Stomach (tissue), 9 donors: ENCODE data around the gene HSD11B1L. TPM values are rescaled to one million over a fixed set of nuclear protein-coding genes. Genes with fewer than 3 reads are reported as not detected.

Source experiments
- DNase-seq, 2 donors: peaks; one replicate each; pipeline versions ENCODE4 v3.0.0 to v3.0.0-alpha.2; 2013 to 2019
- H3K27ac ChIP-seq, 5 donors: fragments of 200-600 bp in 4 of 5; sonication (generic) in 4 of 5; one replicate each; pipeline ENCODE4 v1.5.1; 2013 to 2019; ENCODE audit warnings: mild to moderate bottlenecking in 1 of 5, moderate library complexity in 1 of 5
- H3K27me3 ChIP-seq, 3 donors: fragments of 200-600 bp; sonication (generic); one replicate each; pipeline ENCODE4 v1.5.1; 2017 to 2019; ENCODE audit warnings: mixed run types in 1 of 3
- H3K36me3 ChIP-seq, 4 donors: fragments of 200-600 bp; sonication (generic); 1 replicate in 3 of 4; 2 replicates in 1 of 4; pipeline ENCODE4 v1.5.1; 2016 to 2019
- H3K4me1 ChIP-seq, 4 donors: fragments of 200-600 bp; sonication (generic); one replicate each; pipeline ENCODE4 v1.5.1; 2016 to 2019
- H3K4me3 ChIP-seq, 4 donors: fragments of 200-600 bp; sonication (generic) in 3 of 4; one replicate each; pipeline ENCODE4 v1.5.1; 2016 to 2019; ENCODE audit warnings: mild to moderate bottlenecking in 1 of 4
- H3K9me3 ChIP-seq, 4 donors: fragments of 200-600 bp; sonication (generic); one replicate each; pipeline ENCODE4 v1.5.1; 2016 to 2019
- EP300 ChIP-seq: sonication (generic); formaldehyde crosslinking; IDR thresholded peaks from one replicate; pipeline ENCODE4 v1.6.1; 2017; ENCODE audit warnings: antibody characterized with exemption
- POLR2A ChIP-seq, 4 donors: fragments of 450-650 bp; IDR thresholded peaks; one replicate each; pipeline ENCODE4 v1.6.1; 2016; ENCODE audit warnings: antibody characterized with exemption in 4 of 4, control low read depth in 2 of 4, mild to moderate bottlenecking in 1 of 4, moderate library complexity in 1 of 4
- POLR2AphosphoS5 ChIP-seq, 3 donors: sonication (generic); formaldehyde crosslinking; IDR thresholded peaks; one replicate each; pipeline ENCODE4 v1.6.1; 2016; ENCODE audit warnings: antibody characterized with exemption in 3 of 3
- WGBS, 5 donors: extraction: QIAGEN DNeasy Blood & Tissue Kit in 3 of 5; methylation state at CpG; one replicate each; pipeline versions ENCODE4 v1.1.5 to v1.1.7; 2013 to 2018; 5-methylcytosine and 5-hydroxymethylcytosine counted together
- intact Hi-C: fragments of 100-400 bp; cut with DNase I; formaldehyde crosslinking; loops from one replicate; pipeline ENCODE4 v1.15.1; 2023; ENCODE audit warnings: low total_unique reads
- polyA plus RNA-seq, 3 donors: library from polyadenylated mRNA; stranded (reverse); fragments of 200-250 nt; gene quantifications; one replicate each; pipeline ENCODE4 v1.2.3, GENCODE V29; 2013
- total RNA-seq, 5 donors: library from RNA; depleted of rRNA; stranded (reverse); fragments of >200 nt; gene quantifications; one replicate each; pipeline versions ENCODE4 v1.1.0 to v1.2.3, GENCODE V29; 2014 to 2016
- TF ChIP-seq, protein P1 (sequence below), 7 experiments: fragments of 450-650 bp in 4 of 7; fragments of 200-600 bp in 3 of 7; sonication (generic) in 3 of 7; IDR thresholded peaks; one replicate each; pipeline ENCODE4 v1.5.1; 2016 to 2019; ENCODE audit warnings: antibody characterized with exemption in 7 of 7, control low read depth in 2 of 7, mild to moderate bottlenecking in 1 of 7
- donor health status: healthy with polysubstance abuse.
- donor health status: Bipolar disorder and iron deficiency.
- donor health status: healthy.

The HSD11B1L gene
- total and polyA plus RNA-seq, 8 donors, result 0.89 to 26.8 (median 5.4) TPM

DNA sequence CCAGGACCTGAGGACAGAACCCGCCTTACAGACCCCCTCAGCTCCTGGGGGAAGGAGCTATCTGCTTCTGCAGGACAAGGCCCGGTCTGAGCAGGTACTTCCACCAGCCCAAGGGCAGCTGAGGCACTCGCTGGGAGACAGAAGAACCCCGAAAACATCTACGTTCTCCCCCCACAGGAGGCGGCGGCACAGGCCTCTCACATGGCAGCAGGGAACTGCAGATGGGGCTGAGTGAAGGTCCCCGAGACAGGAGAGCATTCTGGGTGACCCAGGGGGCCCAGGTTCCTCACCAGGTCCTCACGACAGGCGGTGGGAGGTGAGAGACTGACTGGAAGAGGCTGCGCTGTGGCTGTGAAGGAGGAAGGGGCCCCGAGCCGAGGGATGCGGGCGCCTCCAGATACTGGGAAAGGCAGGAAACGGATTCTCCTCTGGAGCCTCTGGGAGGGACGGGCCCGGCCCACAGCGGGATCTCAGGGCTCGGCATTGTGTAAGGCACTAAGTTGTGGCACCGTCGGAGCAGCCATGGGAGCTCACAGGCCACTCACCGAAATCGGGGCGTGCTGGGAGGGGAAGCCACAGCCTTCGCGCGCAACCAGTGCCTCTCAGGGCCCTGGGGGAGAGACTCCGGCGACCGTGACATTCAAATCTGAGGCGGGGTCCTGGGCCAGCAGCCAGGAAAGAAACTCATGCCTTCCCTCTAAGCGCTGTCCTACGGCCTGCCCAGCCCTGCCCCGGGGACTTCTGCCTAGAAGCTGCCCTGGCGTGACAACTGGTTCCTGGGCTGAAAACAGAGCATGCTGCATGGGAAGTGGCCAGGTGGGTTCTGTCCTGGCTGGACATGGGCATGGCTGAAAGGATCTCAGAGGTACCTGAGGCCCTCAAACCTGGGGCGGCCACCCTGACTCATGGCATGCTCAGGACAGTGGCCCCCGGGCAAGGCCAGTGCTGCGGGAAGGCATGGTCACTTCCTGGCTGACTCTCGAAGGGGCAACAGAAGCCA lies 23.3 kb downstream of the HSD11B1L start:
- WGBS, 5 donors, result 96 to 98% (median 97%) methylated on average over 39 to 40 of the region's 40 CpGs
- TF ChIP-seq EP300, result no peak
- TF ChIP-seq POLR2AphosphoS5 (IDR thresholded peaks at IDR 0.05), result no peak
- TF ChIP-seq POLR2A (IDR thresholded peaks at IDR 0.05), result no peak
- TF ChIP-seq, protein P1, sequence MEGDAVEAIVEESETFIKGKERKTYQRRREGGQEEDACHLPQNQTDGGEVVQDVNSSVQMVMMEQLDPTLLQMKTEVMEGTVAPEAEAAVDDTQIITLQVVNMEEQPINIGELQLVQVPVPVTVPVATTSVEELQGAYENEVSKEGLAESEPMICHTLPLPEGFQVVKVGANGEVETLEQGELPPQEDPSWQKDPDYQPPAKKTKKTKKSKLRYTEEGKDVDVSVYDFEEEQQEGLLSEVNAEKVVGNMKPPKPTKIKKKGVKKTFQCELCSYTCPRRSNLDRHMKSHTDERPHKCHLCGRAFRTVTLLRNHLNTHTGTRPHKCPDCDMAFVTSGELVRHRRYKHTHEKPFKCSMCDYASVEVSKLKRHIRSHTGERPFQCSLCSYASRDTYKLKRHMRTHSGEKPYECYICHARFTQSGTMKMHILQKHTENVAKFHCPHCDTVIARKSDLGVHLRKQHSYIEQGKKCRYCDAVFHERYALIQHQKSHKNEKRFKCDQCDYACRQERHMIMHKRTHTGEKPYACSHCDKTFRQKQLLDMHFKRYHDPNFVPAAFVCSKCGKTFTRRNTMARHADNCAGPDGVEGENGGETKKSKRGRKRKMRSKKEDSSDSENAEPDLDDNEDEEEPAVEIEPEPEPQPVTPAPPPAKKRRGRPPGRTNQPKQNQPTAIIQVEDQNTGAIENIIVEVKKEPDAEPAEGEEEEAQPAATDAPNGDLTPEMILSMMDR (IDR thresholded peaks at IDR 0.05), result no peak
- intact Hi-C loops, result no loop called here
- no peak for DNase-seq
- Histone ChIP-seq H3K9me3 (no peaks in the 10 kb centered on the region), H3K4me3 (no peak overlapping the region), H3K27ac (no peak overlapping the region), H3K4me1 (no peaks in the 10 kb centered on the region), H3K36me3 (peaks cover 71 to 96% (median 94%) of the 10 kb centered on the region in 4 donors), H3K27me3 (no peaks in the 10 kb centered on the region)

DNA sequence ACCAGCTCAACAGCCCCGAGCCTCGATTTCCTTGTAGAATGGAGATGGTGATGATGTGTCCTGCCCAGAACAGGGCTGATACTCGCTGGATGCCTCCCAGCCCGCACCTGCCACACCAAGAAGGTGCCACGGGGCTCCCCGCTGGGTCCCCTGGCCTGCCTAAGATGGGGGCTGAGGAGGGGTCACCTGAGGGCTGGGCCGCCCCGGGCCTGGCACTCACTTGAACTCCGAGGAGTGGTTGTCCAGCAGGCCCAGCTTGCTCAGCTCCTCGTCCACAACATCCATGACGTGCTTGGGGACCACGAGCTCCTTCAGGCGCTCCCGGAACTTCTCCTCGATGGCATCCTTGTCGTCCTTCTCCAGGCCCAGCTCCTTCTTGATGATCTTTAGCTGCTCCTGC lies 24.7 kb downstream of the HSD11B1L start:
- TF ChIP-seq EP300 (no peak), POLR2AphosphoS5 (IDR thresholded peaks at IDR 0.05) (no peak), POLR2A (IDR thresholded peaks at IDR 0.05) (no peak)
- TF ChIP-seq, protein P1 (IDR thresholded peaks at IDR 0.05), result no peak
- Histone ChIP-seq H3K9me3 (no peaks in the 10 kb centered on the region), H3K27ac (no peak overlapping the region), H3K4me1 (no peaks in the 10 kb centered on the region), H3K27me3 (no peaks in the 10 kb centered on the region), H3K4me3 (no peak overlapping the region), H3K36me3 (peaks cover 71 to 96% (median 94%) of the 10 kb centered on the region in 4 donors)
- 88 to 90% (median 88%) methylated on average over 12 to 16 of the region's 16 CpGs for WGBS, 5 donors
- intact Hi-C loops, result no loop called here
- DNase-seq, result no peak

- Histone ChIP-seq H3K36me3 (peaks cover 76 to 96% (median 94%) of the 10 kb centered on the region in 4 donors), H3K9me3 (no peaks in the 10 kb centered on the region), H3K4me3 (no peak overlapping the region), H3K27ac (no peak overlapping the region), H3K4me1 (no peaks in the 10 kb centered on the region), H3K27me3 (no peaks in the 10 kb centered on the region)
- intact Hi-C loops, result no loop called here
- 94 to 96% (median 94%) methylated on average over 14 to 35 of the region's 35 CpGs for WGBS, 5 donors
- no peak for DNase-seq
- TF ChIP-seq POLR2AphosphoS5 (IDR thresholded peaks at IDR 0.05), result no peak
- TF ChIP-seq, protein P1 (IDR thresholded peaks at IDR 0.05), result no peak
- TF ChIP-seq POLR2A (IDR thresholded peaks at IDR 0.05), result no peak
- TF ChIP-seq EP300, result no peak
Observed at GRCh38 chr19:5706876-5707573, 26.2 kb downstream of the HSD11B1L start.
